Measurements from ENCODE around the gene MYO9B.
"Not testable (repeated sequence)": the region's sequence is repeated elsewhere in the genome, so short reads cannot be mapped to it uniquely, and the experiment has no call there.

Gene MYO9B

GRCh38 chr19:17113127-17113785 is 37.7 kb downstream of the MYO9B start:
- DNase-seq (ENCODE audit: low read depth in 2 of 2) = no peak

- DNase-seq (ENCODE audit: low read depth in 2 of 2) = no peak
These were observed 38.8 kb downstream of the MYO9B start for GRCh38 chr19:17114414-17114831.

- no peak for DNase-seq (ENCODE audit: low read depth in 2 of 2)
These were observed 41.6 kb downstream of the MYO9B start for GRCh38 chr19:17116996-17117702.

- DNase-seq (ENCODE audit: low read depth in 2 of 2) = no peak
These were observed 43.4 kb downstream of the MYO9B start for GRCh38 chr19:17118957-17119356.

GRCh38 chr19:17121736-17122293 is 46.2 kb downstream of the MYO9B start:
- DNase-seq (ENCODE audit: low read depth in 2 of 2) = no peak

- DNase-seq (ENCODE audit: low read depth in 2 of 2) = no peak
These were observed 47.5 kb downstream of the MYO9B start for GRCh38 chr19:17123041-17123440.

GRCh38 chr19:17124025-17124424 is 48.4 kb downstream of the MYO9B start:
- no peak for DNase-seq (ENCODE audit: low read depth in 2 of 2)

GRCh38 chr19:17125062-17125727 is 49.6 kb downstream of the MYO9B start:
- no peak for DNase-seq (ENCODE audit: low read depth in 2 of 2)

GRCh38 chr19:17125728-17126677 is 50.4 kb downstream of the MYO9B start:
- DNase-seq (ENCODE audit: low read depth in 2 of 2) = peak; percentile 42 to 49

GRCh38 chr19:17127671-17128070 is 52.1 kb downstream of the MYO9B start:
- DNase-seq (ENCODE audit: low read depth in 2 of 2) = no peak

GRCh38 chr19:17128403-17128802 is 52.8 kb downstream of the MYO9B start:
- no peak for DNase-seq (ENCODE audit: low read depth in 2 of 2)

- DNase-seq (ENCODE audit: low read depth in 2 of 2) = no peak
These were observed 53.2 kb downstream of the MYO9B start for GRCh38 chr19:17128820-17129219.

GRCh38 chr19:17129377-17129776 is 53.8 kb downstream of the MYO9B start:
- no peak for DNase-seq (ENCODE audit: low read depth in 2 of 2)

GRCh38 chr19:17135001-17135853 is 59.6 kb downstream of the MYO9B start:
- peak; percentile 4 to 8 for DNase-seq (ENCODE audit: low read depth in 2 of 2)

- DNase-seq (ENCODE audit: low read depth in 2 of 2) = no peak
These were observed 60.4 kb downstream of the MYO9B start for GRCh38 chr19:17136021-17136420.

GRCh38 chr19:17136617-17137016 is 61.0 kb downstream of the MYO9B start:
- no peak for DNase-seq (ENCODE audit: low read depth in 2 of 2)

- DNase-seq (ENCODE audit: low read depth in 2 of 2) = no peak
These were observed 61.8 kb downstream of the MYO9B start for GRCh38 chr19:17137417-17137816.

- DNase-seq (ENCODE audit: low read depth in 2 of 2) = not testable (repeated sequence)
These were observed 62.7 kb downstream of the MYO9B start for GRCh38 chr19:17138052-17138846.

GRCh38 chr19:17138937-17139598 is 63.5 kb downstream of the MYO9B start:
- DNase-seq (ENCODE audit: low read depth in 2 of 2) = no peak

Measured in stimulated activated CD8-positive, alpha-beta memory T cell treated with anti-CD3 and anti-CD28 coated beads, Interleukin-2, amount 100 ng/mL, for 1 hour (primary cell).